H9 (cell line): Measurements from ENCODE around the gene SFMBT2. TPM values are rescaled to one million over a fixed set of nuclear protein-coding genes. Genes with fewer than 3 reads are reported as not detected.

Experiments used
- DNase-seq: peaks from one replicate; pipeline ENCODE4 v3.0.0-alpha.2; 2017
- H2AFZ ChIP-seq: one replicate; pipeline ENCODE4 v1.6.1; 2013; ENCODE audit warnings: mild to moderate bottlenecking, low read length, control low read depth, moderate library complexity
- H2AK5ac ChIP-seq: 2 replicates; pipeline ENCODE4 v1.6.1; 2013; ENCODE audit warnings: low read length, control low read depth, mixed read lengths; ENCODE audit not compliant: insufficient read length
- H2BK120ac ChIP-seq: one replicate; pipeline ENCODE4 v1.6.1; 2013; ENCODE audit warnings: low read depth, mild to moderate bottlenecking, low read length, control low read depth, inconsistent platforms; ENCODE audit not compliant: poor library complexity, severe bottlenecking
- H2BK12ac ChIP-seq: 2 replicates; pipeline ENCODE4 v1.6.1; 2013; ENCODE audit warnings: low read length, control low read depth, mixed read lengths, low read depth; ENCODE audit not compliant: insufficient read length
- H2BK15ac ChIP-seq: 2 replicates; pipeline ENCODE4 v1.6.1; 2013; ENCODE audit warnings: low read depth, low read length, control low read depth
- H2BK20ac ChIP-seq: one replicate; pipeline ENCODE4 v1.6.1; 2013; ENCODE audit warnings: low read depth, mild to moderate bottlenecking, low read length, control low read depth, inconsistent platforms; ENCODE audit not compliant: poor library complexity, severe bottlenecking
- H2BK5ac ChIP-seq: 2 replicates; pipeline ENCODE4 v1.6.1; 2013; ENCODE audit warnings: low read length, control low read depth, mixed read lengths; ENCODE audit not compliant: insufficient read length
- H3K14ac ChIP-seq: 2 replicates; pipeline ENCODE4 v1.6.1; 2013; ENCODE audit warnings: low read length, control low read depth; ENCODE audit not compliant: insufficient read depth
- H3K18ac ChIP-seq: 2 replicates; pipeline ENCODE4 v1.6.1; 2013; ENCODE audit warnings: low read depth, mild to moderate bottlenecking, mixed read lengths, low read length, control low read depth; ENCODE audit not compliant: insufficient read length
- H3K23ac ChIP-seq: 2 replicates; pipeline ENCODE4 v1.6.1; 2013; ENCODE audit warnings: low read length, control low read depth, mixed read lengths, low read depth; ENCODE audit not compliant: insufficient read length
- H3K23me2 ChIP-seq: 2 replicates; pipeline ENCODE4 v1.6.1; 2013; ENCODE audit warnings: low read depth, mild to moderate bottlenecking, mixed read lengths, low read length, control low read depth; ENCODE audit not compliant: insufficient read length, poor library complexity, severe bottlenecking
- H3K27ac ChIP-seq: 2 replicates; pipeline ENCODE4 v1.5.1; 2013; ENCODE audit warnings: low read length, control low read depth, mixed read lengths, low read depth; ENCODE audit not compliant: insufficient read length
- H3K27me3 ChIP-seq: 2 replicates; pipeline ENCODE4 v1.6.1; 2013; ENCODE audit warnings: low read length, control low read depth, inconsistent platforms; ENCODE audit not compliant: insufficient read depth
- H3K4ac ChIP-seq: 2 replicates; pipeline ENCODE4 v1.6.1; 2013; ENCODE audit warnings: low read depth, mild to moderate bottlenecking, control low read depth, inconsistent platforms, low read length, moderate library complexity
- H3K4me1 ChIP-seq: 2 replicates; pipeline ENCODE4 v1.6.1; 2013; ENCODE audit warnings: low read length, control low read depth, inconsistent platforms; ENCODE audit not compliant: insufficient read depth
- H3K4me2 ChIP-seq: 2 replicates; pipeline ENCODE4 v1.6.1; 2013; ENCODE audit warnings: low read length, control low read depth, mixed read lengths; ENCODE audit not compliant: insufficient read length, insufficient read depth
- H3K56ac ChIP-seq: 2 replicates; pipeline ENCODE4 v1.6.1; 2013; ENCODE audit warnings: low read depth, mild to moderate bottlenecking, mixed read lengths, low read length, control low read depth; ENCODE audit not compliant: insufficient read length
- H3K79me1 ChIP-seq: 2 replicates; pipeline ENCODE4 v1.6.1; 2013; ENCODE audit warnings: low read depth, mild to moderate bottlenecking, moderate library complexity, low read length, control low read depth, inconsistent platforms; ENCODE audit not compliant: insufficient read depth, poor library complexity, severe bottlenecking
- H3K79me2 ChIP-seq: 2 replicates; pipeline ENCODE4 v1.6.1; 2013; ENCODE audit warnings: low read length, control low read depth, inconsistent platforms; ENCODE audit not compliant: insufficient read depth
- H3K9ac ChIP-seq: 2 replicates; pipeline ENCODE4 v1.6.1; 2013; ENCODE audit warnings: low read length, control low read depth, mixed read lengths; ENCODE audit not compliant: insufficient read length; ENCODE audit errors: extremely low read depth
- H3K9me3 ChIP-seq: one replicate; pipeline ENCODE4 v1.6.1; 2013; ENCODE audit warnings: low read depth, low read length, inconsistent platforms; ENCODE audit not compliant: control insufficient read depth
- H3T11ph ChIP-seq: one replicate; pipeline ENCODE4 v1.6.1; 2013; ENCODE audit warnings: mild to moderate bottlenecking, low read length, control low read depth, inconsistent platforms
- H4K20me1 ChIP-seq: one replicate; pipeline ENCODE4 v1.6.1; 2013; ENCODE audit not compliant: control insufficient read depth, insufficient read length, insufficient read depth
- H4K5ac ChIP-seq: 2 replicates; pipeline ENCODE4 v1.6.1; 2013; ENCODE audit warnings: low read depth, mild to moderate bottlenecking, mixed read lengths, low read length, control low read depth; ENCODE audit not compliant: insufficient read length
- H4K8ac ChIP-seq: replicated peaks from 2 replicates; pipeline ENCODE4 v1.6.1; 2013; ENCODE audit warnings: low read length, control low read depth, mixed read lengths, low read depth; ENCODE audit not compliant: insufficient read length
- H4K91ac ChIP-seq: 2 replicates; pipeline ENCODE4 v1.6.1; 2013; ENCODE audit warnings: low read depth, mild to moderate bottlenecking, moderate library complexity, mixed read lengths, low read length, control low read depth; ENCODE audit not compliant: insufficient read length
- H3K27ac Mint-ChIP-seq, 3 experiments: 2 replicates in 2 of 3; 3 replicates in 1 of 3; pipeline ENCODE4 v1.8.0; 2020 to 2021; ENCODE audit warnings: mixed read lengths in 3 of 3, mild to moderate bottlenecking in 1 of 3, moderate library complexity in 1 of 3
- H3K27me3 Mint-ChIP-seq: 2 replicates; pipeline ENCODE4 v1.8.0; 2021; ENCODE audit warnings: low read depth, mild to moderate bottlenecking, moderate library complexity, mixed read lengths
- H3K36me3 Mint-ChIP-seq, 3 experiments: 2 replicates in 2 of 3; 3 replicates in 1 of 3; pipeline ENCODE4 v1.8.0; 2020 to 2021; ENCODE audit warnings: low read depth in 3 of 3, mixed read lengths in 3 of 3; ENCODE audit not compliant: insufficient read depth in 1 of 3
- H3K4me1 Mint-ChIP-seq, 2 experiments: 2 replicates each; pipeline ENCODE4 v1.8.0; 2020; ENCODE audit warnings: mixed read lengths in 2 of 2
- H3K4me3 Mint-ChIP-seq, 2 experiments: 2 replicates in 1 of 2; 3 replicates in 1 of 2; pipeline ENCODE4 v1.8.0; 2020 to 2021; ENCODE audit warnings: mild to moderate bottlenecking in 2 of 2, mixed read lengths in 2 of 2, moderate library complexity in 1 of 2
- H3K9me3 Mint-ChIP-seq, 2 experiments: 2 replicates in 1 of 2; 3 replicates in 1 of 2; pipeline ENCODE4 v1.8.0; 2020; ENCODE audit warnings: mild to moderate bottlenecking in 2 of 2, mixed read lengths in 2 of 2, moderate library complexity in 1 of 2
- WGBS: extraction: QIAGEN DNeasy Blood & Tissue Kit; methylation state at CpG from one replicate; pipeline ENCODE4 v1.1.7; 2013; ENCODE audit warnings: missing lambda C conversion rate, low lambda C conversion rate, mixed read lengths; ENCODE audit not compliant: insufficient read length; ENCODE audit errors: extremely low coverage; 5-methylcytosine and 5-hydroxymethylcytosine counted together
- total RNA-seq: library from RNA; stranded (reverse); gene quantifications from 2 replicates; pipeline ENCODE4 v1.2.1, GENCODE V29; 2021
- TF ChIP-seq, protein P1 (sequence below): fragments of 200-600 bp; sonication (generic); conservative IDR thresholded peaks from 3 replicates; pipeline ENCODE4 v1.8.0; 2021; ENCODE audit warnings: antibody characterized with exemption, mild to moderate bottlenecking

Gene SFMBT2
- total RNA-seq, 1 experiment from 2014 or later: 5.3 TPM

GRCh38 chr10:7285522-7286322 lies 125.1 kb downstream of the SFMBT2 start:
- no peaks in the 10 kb centered on the region for H3K79me2 ChIP-seq
- H4K20me1 ChIP-seq: no peaks in the 10 kb centered on the region
- no peaks in the 10 kb centered on the region for H3K79me1 ChIP-seq
- no peak overlapping the region for H4K91ac ChIP-seq
- Mint-ChIP-seq H3K9me3 (no peaks in the 10 kb centered on the region), H3K4me3 (no peak overlapping the region), H3K36me3 (no peaks in the 10 kb centered on the region), H3K27me3 (no peaks in the 10 kb centered on the region), H3K27ac (no peak overlapping the region), H3K4me1 (no peaks in the 10 kb centered on the region)
- H2BK20ac ChIP-seq: no peak overlapping the region
- no peaks in the 10 kb centered on the region for H3K23me2 ChIP-seq
- no peaks in the 10 kb centered on the region for H3K9me3 ChIP-seq
- H3K14ac ChIP-seq: no peak overlapping the region
- H2AFZ ChIP-seq: no peak overlapping the region
- TF ChIP-seq, protein P1, sequence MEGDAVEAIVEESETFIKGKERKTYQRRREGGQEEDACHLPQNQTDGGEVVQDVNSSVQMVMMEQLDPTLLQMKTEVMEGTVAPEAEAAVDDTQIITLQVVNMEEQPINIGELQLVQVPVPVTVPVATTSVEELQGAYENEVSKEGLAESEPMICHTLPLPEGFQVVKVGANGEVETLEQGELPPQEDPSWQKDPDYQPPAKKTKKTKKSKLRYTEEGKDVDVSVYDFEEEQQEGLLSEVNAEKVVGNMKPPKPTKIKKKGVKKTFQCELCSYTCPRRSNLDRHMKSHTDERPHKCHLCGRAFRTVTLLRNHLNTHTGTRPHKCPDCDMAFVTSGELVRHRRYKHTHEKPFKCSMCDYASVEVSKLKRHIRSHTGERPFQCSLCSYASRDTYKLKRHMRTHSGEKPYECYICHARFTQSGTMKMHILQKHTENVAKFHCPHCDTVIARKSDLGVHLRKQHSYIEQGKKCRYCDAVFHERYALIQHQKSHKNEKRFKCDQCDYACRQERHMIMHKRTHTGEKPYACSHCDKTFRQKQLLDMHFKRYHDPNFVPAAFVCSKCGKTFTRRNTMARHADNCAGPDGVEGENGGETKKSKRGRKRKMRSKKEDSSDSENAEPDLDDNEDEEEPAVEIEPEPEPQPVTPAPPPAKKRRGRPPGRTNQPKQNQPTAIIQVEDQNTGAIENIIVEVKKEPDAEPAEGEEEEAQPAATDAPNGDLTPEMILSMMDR: no peak
- H3K27me3 ChIP-seq: no peaks in the 10 kb centered on the region
- H3K27ac ChIP-seq: no peak overlapping the region
- no peak overlapping the region for H4K5ac ChIP-seq
- no CpG with 5 or more reads among the region's 6 CpGs for WGBS
- no peak overlapping the region for H3T11ph ChIP-seq
- no peak overlapping the region for H3K23ac ChIP-seq
- no peak overlapping the region for H2BK5ac ChIP-seq
- H2BK15ac ChIP-seq: no peak overlapping the region
- no peak overlapping the region for H2BK120ac ChIP-seq
- H3K4me2 ChIP-seq: no peak overlapping the region
- no peak overlapping the region for H2BK12ac ChIP-seq
- no peak for DNase-seq
- no peak overlapping the region for H3K56ac ChIP-seq
- H3K4me1 ChIP-seq: no peaks in the 10 kb centered on the region
- no peak overlapping the region for H2AK5ac ChIP-seq
- no peak overlapping the region for H3K9ac ChIP-seq
- H4K8ac ChIP-seq: no peak overlapping the region
- H3K18ac ChIP-seq: no peak overlapping the region
- no peak overlapping the region for H3K4ac ChIP-seq
